Activated CD4-positive, alpha-beta T cell treated with anti-CD3 and anti-CD28 coated beads, Interleukin-2, Interleukin-4, amounts not matched to agents 100 ng/mL and 50 ng/mL, durations not matched to agents 16 hours and 8 hours (primary cell): ENCODE results near the gene MRPL27.
"Not testable (repeated sequence)": the region's sequence is repeated elsewhere in the genome, so short reads cannot be mapped to it uniquely, and the experiment has no call there.

ENCODE experiments used
- DNase-seq: peaks from one replicate; pipeline ENCODE4 v3.0.0-alpha.2; 2020; ENCODE audit warnings: low spot score

MRPL27 gene

GRCh38 chr17:50345432-50346312 is 27.3 kb downstream of the MRPL27 start, which contains the start of gene XYLT2:
Gene XYLT2 (plus strand): TSS chr17:50346126. CDS start chr17:50346141, 15 bp downstream.
- peak; percentile 90 for DNase-seq

GRCh38 chr17:50344731-50345365 is 28.1 kb downstream of the MRPL27 start:
- no peak for DNase-seq

- no peak for DNase-seq
Observed at GRCh38 chr17:50339381-50339780, 33.6 kb downstream of the MRPL27 start.

GRCh38 chr17:50338645-50339044 is 34.3 kb downstream of the MRPL27 start:
- no peak for DNase-seq

- DNase-seq = no peak
Observed at GRCh38 chr17:50337956-50338355, 35.0 kb downstream of the MRPL27 start.

- DNase-seq = not testable (repeated sequence)
Observed at GRCh38 chr17:50333291-50334057, 39.5 kb downstream of the MRPL27 start.

- no peak for DNase-seq
Observed at GRCh38 chr17:50332196-50332595, 40.8 kb downstream of the MRPL27 start.

- DNase-seq = peak; percentile 24
Observed at GRCh38 chr17:50331085-50331791, 41.7 kb downstream of the MRPL27 start.

GRCh38 chr17:50330151-50330775 is 42.7 kb downstream of the MRPL27 start:
- no peak for DNase-seq

GRCh38 chr17:50329716-50330115 is 43.3 kb downstream of the MRPL27 start:
- DNase-seq = no peak

- no peak for DNase-seq
Observed at GRCh38 chr17:50328363-50329325, 44.3 kb downstream of the MRPL27 start.

- DNase-seq = peak; percentile 22
Observed at GRCh38 chr17:50326831-50327364, 46.1 kb downstream of the MRPL27 start.

- no peak for DNase-seq
Observed at GRCh38 chr17:50325906-50326305, 47.1 kb downstream of the MRPL27 start.

- no peak for DNase-seq
Observed at GRCh38 chr17:50323060-50323459, 49.9 kb downstream of the MRPL27 start.

- no peak for DNase-seq
Observed at GRCh38 chr17:50322271-50322670, 50.7 kb downstream of the MRPL27 start.

GRCh38 chr17:50319306-50320004 is 53.5 kb downstream of the MRPL27 start:
- DNase-seq = no peak

- no peak for DNase-seq
Observed at GRCh38 chr17:50318501-50319285, 54.3 kb downstream of the MRPL27 start.
